RKO (cell line): Measurements from ENCODE around the gene CXCR6.

ENCODE experiments used
- DNase-seq: peaks from one replicate; pipeline ENCODE4 v3.0.0-alpha.2; 2016; ENCODE audit warnings: low spot score

CXCR6 gene

DNA sequence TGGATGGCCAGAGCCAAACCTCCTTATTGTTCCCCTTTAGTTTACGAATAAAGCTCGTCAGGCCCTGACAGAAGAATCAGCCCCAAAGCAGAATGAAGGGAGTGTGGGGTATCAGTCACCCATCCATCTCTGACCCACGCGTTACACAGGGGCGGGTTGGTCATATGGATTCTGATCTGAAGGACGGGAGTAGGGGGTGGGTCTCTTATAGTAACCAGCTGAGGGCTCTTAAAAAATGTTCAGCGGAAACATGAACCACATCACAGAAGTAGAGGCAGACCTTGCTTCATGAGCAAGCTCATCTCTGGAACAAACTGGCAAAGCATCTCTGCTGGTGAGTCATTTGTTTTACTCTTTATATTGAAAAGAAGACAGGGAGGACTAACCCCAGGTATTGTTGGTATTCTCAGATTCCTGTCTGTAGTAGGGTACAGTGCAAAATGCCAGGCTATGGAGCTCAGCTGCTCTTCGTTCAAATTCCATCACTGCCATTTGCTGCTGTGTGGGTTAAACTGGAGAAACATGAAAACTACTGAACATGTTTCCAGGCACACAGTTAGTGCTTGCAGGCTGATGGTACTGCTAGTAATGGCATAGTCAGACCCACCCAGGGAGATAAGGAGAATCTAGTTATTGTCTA lies at the start of gene CXCR6:
Gene CXCR6, plus strand, starts transcription at position 258 of the 640 bp plus-strand sequence. CDS start 3,018 bp downstream, outside the sequence.
- DNase-seq, result no peak

DNA sequence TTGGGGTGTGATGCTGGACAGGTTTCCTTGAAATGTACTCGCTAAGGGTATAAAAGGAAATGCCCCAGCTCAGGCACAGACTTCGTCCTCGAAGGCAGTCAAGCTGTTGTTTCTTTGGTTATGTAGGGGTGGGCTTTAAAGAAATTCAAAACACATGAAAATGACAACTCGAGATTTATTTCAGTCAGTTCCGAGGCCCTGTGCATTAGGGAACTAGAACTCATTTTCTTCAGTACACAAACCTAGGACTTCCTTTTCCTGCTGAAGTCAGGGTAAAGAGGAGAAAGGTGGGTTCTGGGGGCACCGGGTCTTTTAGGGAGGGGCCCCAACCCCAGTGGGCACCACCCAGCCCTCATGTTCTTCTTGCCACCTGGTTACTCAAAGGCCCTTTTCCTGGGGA lies 49.2 kb upstream of the CXCR6 start:
- DNase-seq, result no peak

DNA sequence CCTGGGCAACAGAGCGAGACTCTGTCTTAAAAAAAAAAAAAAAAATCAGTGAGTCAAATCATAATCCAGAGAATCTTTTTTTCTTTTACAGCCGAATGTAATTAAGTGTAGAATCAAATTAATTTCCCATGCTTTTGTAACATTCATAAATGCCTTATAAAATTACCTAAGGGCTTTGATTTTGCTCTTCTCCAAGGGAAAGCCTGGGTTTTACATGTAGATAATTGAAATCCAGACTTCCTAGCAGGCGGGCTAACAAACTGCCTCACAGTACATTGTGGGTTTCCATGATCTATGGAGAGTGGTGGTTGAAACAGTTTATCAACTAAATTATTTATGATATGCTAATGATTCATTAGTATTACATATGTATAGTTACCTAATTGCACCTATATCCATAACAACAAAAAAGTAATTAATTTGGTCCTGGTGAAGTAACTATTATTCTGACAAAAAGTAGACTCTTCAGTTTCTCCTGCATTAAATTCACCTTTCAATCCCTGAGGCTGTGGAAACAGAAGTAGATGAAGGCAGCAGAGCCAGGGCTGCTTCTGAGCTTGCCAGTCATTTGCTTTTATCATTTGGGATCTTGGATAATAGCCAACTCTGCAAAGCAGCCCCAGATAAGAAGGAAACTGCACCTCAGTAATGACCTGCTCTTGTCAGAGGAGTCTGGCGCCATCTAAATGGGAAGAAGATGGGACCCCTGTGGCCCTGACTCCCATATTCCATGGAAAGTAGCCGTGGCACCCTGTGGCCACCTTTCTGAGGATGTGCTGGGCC lies 47.4 kb upstream of the CXCR6 start:
- no peak for DNase-seq

GRCh38 chr3:45896956-45897355 lies 46.3 kb upstream of the CXCR6 start:
- DNase-seq, result no peak

GRCh38 chr3:45904931-45905330 lies 38.3 kb upstream of the CXCR6 start:
- DNase-seq, result no peak

- no peak for DNase-seq
These were observed 37.5 kb upstream of the CXCR6 start for GRCh38 chr3:45905755-45906154.

GRCh38 chr3:45906681-45907407 lies 36.4 kb upstream of the CXCR6 start:
- peak; percentile 3 for DNase-seq

- no peak for DNase-seq
These were observed 35.2 kb upstream of the CXCR6 start for GRCh38 chr3:45907769-45908705.

DNA sequence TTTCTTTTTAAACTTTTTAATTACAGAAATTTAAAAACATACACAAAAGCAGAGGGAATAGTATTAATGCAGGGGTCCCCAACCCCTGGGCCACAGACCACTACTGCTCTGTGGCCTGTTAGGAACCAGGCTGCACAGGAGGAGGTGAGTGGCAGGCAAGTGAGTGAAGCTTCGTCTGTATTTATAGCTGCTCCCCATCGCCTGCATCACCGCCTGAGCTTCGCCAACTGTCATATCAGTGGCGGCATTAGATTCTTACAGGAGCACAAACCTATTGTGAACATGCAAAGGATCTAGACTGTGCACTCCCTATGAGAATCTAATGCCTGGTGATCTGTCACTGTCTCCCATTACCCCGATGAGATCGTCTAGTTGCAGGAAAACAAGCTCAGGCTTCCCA lies 34.5 kb upstream of the CXCR6 start:
- DNase-seq, result no peak

DNA sequence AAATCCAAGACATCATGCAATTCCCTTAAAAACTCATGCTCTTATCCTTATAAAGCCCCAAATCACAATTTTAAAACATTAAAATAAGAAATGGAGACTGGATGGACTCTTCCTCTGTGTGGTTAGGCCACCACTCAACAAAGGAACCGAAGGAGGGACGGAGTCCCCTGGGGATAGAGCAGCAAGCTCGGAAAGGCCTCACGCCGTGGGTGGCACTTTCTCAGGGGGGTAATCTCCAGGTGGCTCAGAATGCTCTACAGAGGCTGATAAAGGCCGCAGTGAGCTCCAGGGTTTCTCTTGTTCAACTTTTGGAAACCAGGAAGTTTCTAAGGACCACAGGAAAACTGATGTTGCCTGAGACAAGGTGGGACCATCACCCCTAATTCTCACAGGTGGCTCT lies 33.7 kb upstream of the CXCR6 start:
- no peak for DNase-seq

DNA sequence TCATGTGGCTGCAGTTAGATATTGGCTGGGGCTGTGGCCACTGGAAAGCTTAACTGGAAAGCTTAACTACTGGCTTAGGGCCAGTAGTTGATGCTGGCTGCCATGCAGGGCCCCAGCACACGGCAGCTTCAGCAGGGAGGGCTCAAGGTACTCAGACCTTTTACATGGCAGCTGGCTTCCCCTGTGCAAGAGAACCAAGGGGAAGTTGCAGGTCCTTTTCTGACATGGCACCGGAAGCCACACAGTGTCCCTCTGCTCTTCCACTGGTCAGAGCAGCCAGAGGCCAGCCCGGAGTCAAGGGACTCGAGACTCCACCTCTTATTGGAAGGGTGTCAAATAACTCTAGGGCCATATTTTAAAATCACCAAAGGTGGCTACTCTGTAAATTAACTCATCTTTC lies 32.4 kb upstream of the CXCR6 start:
- no peak for DNase-seq

DNA sequence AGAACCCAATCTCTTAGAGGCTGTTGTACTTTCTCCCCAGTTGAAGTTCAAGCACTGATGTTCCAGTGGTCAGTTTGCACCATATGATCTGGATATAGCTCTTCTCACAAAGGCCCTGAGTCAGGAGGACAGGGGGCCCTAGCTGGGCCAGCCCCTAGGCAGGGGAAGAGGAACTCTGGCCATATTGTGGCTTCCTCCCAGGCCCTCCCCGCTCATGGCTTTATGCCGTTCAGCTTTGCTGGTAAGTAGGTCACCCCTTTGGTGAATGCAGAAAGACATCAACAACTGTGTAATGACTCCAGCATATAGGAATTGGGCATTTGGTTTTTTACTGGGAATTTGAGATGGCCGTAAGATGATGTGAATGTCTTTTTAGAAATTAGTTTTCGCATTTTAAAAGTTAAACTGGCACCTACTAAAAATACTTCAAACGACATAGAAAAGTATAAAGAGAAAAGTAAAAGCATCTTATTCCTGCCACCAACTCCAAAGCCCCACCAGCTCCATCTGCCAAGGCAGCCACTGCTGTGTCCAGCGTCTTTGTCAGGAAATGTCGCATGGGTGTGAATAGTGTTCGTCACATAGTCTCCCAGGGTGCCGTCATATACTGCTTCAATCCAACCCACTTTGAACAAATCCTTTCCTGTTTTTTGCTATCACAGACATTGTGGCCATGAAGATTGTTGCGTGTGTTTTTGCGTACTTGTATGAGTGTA lies 31.6 kb upstream of the CXCR6 start:
- no peak for DNase-seq

GRCh38 chr3:45912435-45912834 lies 30.8 kb upstream of the CXCR6 start:
- no peak for DNase-seq

DNA sequence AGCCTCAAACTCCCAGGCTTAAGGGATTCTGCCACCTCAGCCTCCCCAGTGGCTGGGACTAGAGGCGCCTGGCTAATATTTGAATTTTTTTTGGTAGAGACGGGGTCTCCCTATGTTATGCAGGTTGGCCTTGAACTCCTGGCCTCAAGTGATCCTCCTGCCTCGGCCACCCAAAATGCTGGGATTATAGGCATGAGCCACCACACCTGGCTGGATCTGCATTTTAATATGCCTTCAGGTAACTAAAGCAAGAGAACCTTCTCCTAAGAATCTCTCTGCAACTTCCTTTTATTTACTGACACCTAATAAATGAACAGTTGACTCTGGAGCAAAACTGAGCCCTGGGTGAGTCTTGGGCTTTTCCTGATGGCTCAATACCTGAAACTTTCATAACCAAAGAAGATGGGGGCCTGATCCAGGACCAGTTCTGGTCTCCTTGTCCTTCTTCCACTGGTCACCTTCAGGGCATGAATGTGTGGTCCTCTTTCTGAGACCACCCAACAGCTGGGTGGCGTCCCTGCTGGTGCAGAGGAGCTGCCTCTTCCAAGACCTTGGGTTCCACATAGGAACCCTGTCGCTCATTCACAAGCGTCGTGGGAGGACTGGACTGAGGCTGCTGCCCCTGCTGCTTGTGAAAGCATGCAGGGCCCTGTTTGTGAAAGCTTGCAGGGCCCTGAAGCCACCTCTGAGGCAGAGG lies 28.8 kb upstream of the CXCR6 start:
- no peak for DNase-seq

GRCh38 chr3:45915059-45915439 lies 28.2 kb upstream of the CXCR6 start:
- no peak for DNase-seq

DNA sequence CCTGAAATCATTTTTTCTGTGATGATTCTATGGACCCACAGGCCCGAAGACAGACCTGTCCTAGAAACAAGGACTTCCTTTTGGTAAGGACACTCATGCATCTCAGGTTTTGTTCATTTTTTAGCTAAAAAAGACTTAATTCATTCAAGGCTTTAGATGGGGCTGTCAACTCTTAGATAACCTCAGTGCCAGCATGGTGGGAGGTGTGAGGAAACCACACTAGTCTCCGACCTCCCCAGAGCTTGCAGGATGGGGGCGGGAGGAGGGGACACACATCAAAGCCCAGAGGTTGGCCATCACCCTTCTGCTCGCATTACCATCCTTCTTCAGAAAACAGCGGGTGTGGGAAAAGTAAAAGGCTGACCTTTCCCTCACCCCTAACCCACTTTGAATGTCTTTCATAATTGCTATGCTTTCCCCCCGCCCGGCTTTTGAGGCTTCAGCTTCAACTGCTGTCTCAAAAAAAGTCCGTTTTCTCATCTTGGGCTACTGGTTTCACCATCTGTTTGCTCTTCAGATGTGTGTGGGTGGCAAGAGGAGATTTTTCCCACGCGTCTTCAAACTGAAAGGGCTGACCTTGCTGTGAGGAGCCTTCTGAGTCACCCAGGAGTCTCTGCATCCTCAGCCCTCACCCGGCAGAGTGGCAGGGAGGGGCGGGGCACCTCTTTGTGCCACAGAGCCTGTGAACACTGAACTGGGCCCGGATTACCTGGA lies 27.6 kb upstream of the CXCR6 start:
- DNase-seq, result peak; percentile 6

DNA sequence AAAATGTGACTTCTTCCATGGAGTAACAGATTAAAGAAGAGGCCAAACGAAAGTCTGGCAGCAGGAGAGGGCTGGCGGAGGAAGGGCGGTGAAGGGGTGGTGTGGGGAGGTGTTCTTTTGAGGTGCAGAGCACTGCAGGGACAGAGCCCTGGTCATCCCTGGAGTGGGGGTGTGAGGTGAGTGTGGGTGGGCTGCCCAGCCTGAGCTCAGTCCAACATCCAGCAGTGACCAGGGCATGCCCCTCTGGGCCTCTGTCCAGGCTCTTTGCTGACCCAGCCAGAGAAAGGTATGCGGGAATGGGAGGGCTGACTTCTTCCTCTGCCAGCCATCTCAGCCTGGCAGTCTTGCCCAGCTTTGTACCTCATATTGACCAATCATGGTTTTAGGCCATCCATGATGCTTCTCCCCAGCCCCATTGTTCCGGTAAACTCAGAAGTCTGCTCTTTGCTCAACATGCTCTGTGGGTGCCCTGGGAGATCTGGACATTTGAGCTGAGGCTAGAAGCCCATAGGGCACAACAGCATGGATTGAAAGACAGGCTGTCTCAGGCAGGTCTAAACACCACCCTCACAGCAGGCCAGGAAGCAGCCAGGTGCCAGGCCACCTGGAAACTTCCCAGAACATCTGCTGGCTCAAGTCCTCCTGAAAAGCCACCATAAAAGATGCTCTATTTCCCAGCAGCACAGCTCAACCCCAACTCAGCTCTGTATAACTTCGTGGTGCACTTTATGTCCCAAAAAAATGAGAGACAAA lies 25.9 kb upstream of the CXCR6 start:
- no peak for DNase-seq

- DNase-seq, result no peak
These were observed 21.9 kb upstream of the CXCR6 start for GRCh38 chr3:45921158-45922038.

GRCh38 chr3:45922039-45922326 lies 21.3 kb upstream of the CXCR6 start:
- no peak for DNase-seq
